Tibial artery (tissue), 4 donors: ENCODE measurements around the gene ERBB4.
"Not testable (repeated sequence)": the region's sequence is repeated elsewhere in the genome, so short reads cannot be mapped to it uniquely, and the experiment has no call there.

Experiments used
- DNase-seq, 2 donors: peaks; one replicate each; pipeline ENCODE4 v3.0.0-alpha.2; 2019
- H3K27ac ChIP-seq, 2 donors: fragments of 200-600 bp; sonication (generic) in 1 of 2; 1 replicate in 1 of 2; 2 replicates in 1 of 2; pipeline ENCODE4 v1.5.1; 2018 to 2019; ENCODE audit warnings: mild to moderate bottlenecking in 1 of 2
- H3K27me3 ChIP-seq, 2 donors: fragments of 200-600 bp; sonication (generic) in 1 of 2; one replicate each; pipeline versions ENCODE4 v1.5.1 to v1.6.0; 2016 to 2019
- H3K36me3 ChIP-seq, 3 donors: fragments of 200-600 bp; sonication (generic) in 2 of 3; one replicate each; pipeline ENCODE4 v1.5.1; 2016 to 2019; ENCODE audit warnings: mild to moderate bottlenecking in 2 of 3
- H3K4me1 ChIP-seq, 4 donors: fragments of 200-600 bp; sonication (generic) in 2 of 4; 1 replicate in 3 of 4; 2 replicates in 1 of 4; pipeline ENCODE4 v1.5.1; 2016 to 2019
- H3K4me3 ChIP-seq, 2 donors: fragments of 200-600 bp; sonication (generic) in 1 of 2; 1 replicate in 1 of 2; 2 replicates in 1 of 2; pipeline ENCODE4 v1.5.1; 2018 to 2019; ENCODE audit warnings: mild to moderate bottlenecking in 2 of 2
- H3K9me3 ChIP-seq, 3 donors: fragments of 200-600 bp; sonication (generic) in 1 of 3; one replicate each; pipeline ENCODE4 v1.5.1; 2016 to 2019
- CTCF ChIP-seq, 2 experiments: fragments of 200-600 bp in 1 of 2; fragments of 450-650 bp in 1 of 2; IDR thresholded peaks; one replicate each; pipeline ENCODE4 v1.5.1; 2017 to 2019; ENCODE audit warnings: antibody characterized with exemption in 2 of 2, mild to moderate bottlenecking in 1 of 2, moderate library complexity in 1 of 2
- intact Hi-C: fragments of 100-400 bp; cut with DNase I; formaldehyde crosslinking; loops from one replicate; pipeline ENCODE4 v1.15.0; 2023; ENCODE audit warnings: low total_unique reads

The ERBB4 gene

DNA sequence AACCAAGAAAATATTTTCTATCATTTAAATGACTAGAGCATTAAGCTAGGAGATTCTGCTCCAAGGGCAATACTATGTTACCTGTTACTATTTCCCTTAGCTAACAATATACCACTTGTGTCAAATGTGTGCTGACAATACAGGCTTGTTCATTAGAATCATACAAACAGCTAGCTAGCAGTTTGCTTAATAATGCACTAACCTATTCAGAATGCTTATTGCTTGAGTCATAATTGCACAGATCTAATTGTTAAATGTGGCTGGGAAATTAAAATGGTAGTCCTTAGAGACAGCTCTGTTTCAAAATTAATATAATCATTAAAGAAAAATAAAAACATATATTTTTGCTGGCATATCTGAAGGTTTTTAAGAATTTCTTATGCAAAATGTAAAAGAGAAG is 344.2 kb downstream of the ERBB4 start:
- intact Hi-C loops: no loop called here
- Histone ChIP-seq H3K36me3 (no peaks in the 10 kb centered on the region), H3K27ac (no peak overlapping the region), H3K4me3 (no peak overlapping the region), H3K27me3 (no peaks in the 10 kb centered on the region), H3K4me1 (no peaks in the 10 kb centered on the region), H3K9me3 (no peaks in the 10 kb centered on the region)
- no peak for DNase-seq
- TF ChIP-seq CTCF (IDR thresholded peaks at IDR 0.05): no peak

DNA sequence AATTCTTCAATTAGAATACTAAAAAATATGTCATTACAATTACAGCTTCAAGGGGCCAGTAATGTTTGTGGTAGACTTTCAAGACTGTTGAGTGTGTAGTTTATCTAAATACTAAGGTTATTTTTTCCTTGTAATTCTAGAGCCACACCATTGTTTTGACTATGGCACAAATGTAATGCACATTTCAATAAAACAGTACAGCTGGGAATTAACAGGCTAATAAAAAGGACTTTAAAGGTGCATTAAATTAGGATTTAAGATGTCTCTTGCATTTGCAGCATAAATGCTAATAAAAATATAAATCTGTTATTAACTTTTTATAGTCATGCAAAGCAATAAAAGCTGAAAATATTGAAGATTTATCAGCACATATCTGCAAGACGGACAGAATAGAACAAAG is 344.8 kb downstream of the ERBB4 start:
- intact Hi-C loops: no loop called here
- no peak for TF ChIP-seq CTCF (IDR thresholded peaks at IDR 0.05)
- Histone ChIP-seq H3K27ac (no peak overlapping the region), H3K36me3 (no peaks in the 10 kb centered on the region), H3K9me3 (no peaks in the 10 kb centered on the region), H3K4me3 (no peak overlapping the region), H3K27me3 (no peaks in the 10 kb centered on the region), H3K4me1 (no peaks in the 10 kb centered on the region)
- DNase-seq: no peak

- Histone ChIP-seq H3K4me3 (no peak overlapping the region), H3K4me1 (no peaks in the 10 kb centered on the region), H3K9me3 (no peaks in the 10 kb centered on the region), H3K36me3 (no peaks in the 10 kb centered on the region), H3K27me3 (no peaks in the 10 kb centered on the region), H3K27ac (no peak overlapping the region)
- TF ChIP-seq CTCF (IDR thresholded peaks at IDR 0.05): no peak
- intact Hi-C loops: no loop called here
- DNase-seq: no peak
Measured at GRCh38 chr2:212193056-212193455, 345.5 kb downstream of the ERBB4 start.

DNA sequence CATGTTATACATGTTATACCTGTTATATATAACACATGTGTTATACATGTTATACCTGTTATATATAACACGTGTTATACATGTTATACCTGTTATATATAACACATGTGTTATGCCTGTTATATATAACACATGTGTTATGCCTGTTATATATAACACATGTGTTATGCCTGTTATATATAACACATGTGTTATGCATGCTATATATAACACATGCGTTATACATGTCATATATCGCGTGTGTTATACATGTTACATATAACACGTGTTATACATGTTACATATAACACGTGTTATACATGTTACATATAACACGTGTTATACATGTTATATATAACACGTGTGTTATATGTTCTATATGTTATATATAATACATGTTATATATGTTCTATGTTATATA is 347.2 kb downstream of the ERBB4 start:
- intact Hi-C loops, DNase-seq, H3K4me1 ChIP-seq: not testable (repeated sequence)

GRCh38 chr2:212186166-212186565 is 352.4 kb downstream of the ERBB4 start:
- H3K36me3 ChIP-seq: no peaks in the 10 kb centered on the region
- peaks cover 0 to 7% (median 0%) of the 10 kb centered on the region in 4 donors for H3K4me1 ChIP-seq
- no peaks in the 10 kb centered on the region for H3K9me3 ChIP-seq
- no peak overlapping the region for H3K27ac ChIP-seq
- no peaks in the 10 kb centered on the region for H3K27me3 ChIP-seq
- H3K4me3 ChIP-seq: no peak overlapping the region
- intact Hi-C loops: no loop called here
- no peak for DNase-seq
- TF ChIP-seq CTCF (IDR thresholded peaks at IDR 0.05): no peak

More for the DNA sequence above, 347.2 kb downstream of the ERBB4 start:
- not testable (repeated sequence) for H3K4me3 ChIP-seq, H3K27ac ChIP-seq, H3K36me3 ChIP-seq, H3K27me3 ChIP-seq, H3K9me3 ChIP-seq

- no peak for TF ChIP-seq CTCF (IDR thresholded peaks at IDR 0.05)
Measured at GRCh38 chr2:212181646-212182045, 357.0 kb downstream of the ERBB4 start.

More at GRCh38 chr2:212181646-212182045, 357.0 kb downstream of the ERBB4 start:
- H3K36me3 ChIP-seq: no peaks in the 10 kb centered on the region
- no peaks in the 10 kb centered on the region for H3K9me3 ChIP-seq
- intact Hi-C loops: no loop called here
- no peak overlapping the region for H3K27ac ChIP-seq
- peaks cover 0 to 7% (median 0%) of the 10 kb centered on the region in 4 donors for H3K4me1 ChIP-seq
- no peaks in the 10 kb centered on the region for H3K27me3 ChIP-seq
- H3K4me3 ChIP-seq: no peak overlapping the region
- DNase-seq: no peak
